ENCODE results near the gene TLK1. TPM values are rescaled to one million over a fixed set of nuclear protein-coding genes. Genes with fewer than 3 reads are reported as not detected.

TLK1 gene
- total and polyA plus RNA-seq, 10 of the 15 experiments (the other 5 are each of a cell fraction or from before 2014, with no cell fraction given) = 25.1 to 126 (median 57.3) TPM

GRCh38 chr2:170949415-170949814 lies 211.3 kb downstream of the TLK1 start (continued):
- TF ChIP-seq BCL11A (IDR thresholded peaks at IDR 0.05; ENCODE audit: low read depth, low read length) (no peak), CBX5 (IDR thresholded peaks at IDR 0.05; ENCODE audit: low read depth) (no peak), RCOR1 (conservative IDR thresholded peaks at IDR 0.05; ENCODE audit: low read depth, low read length) (no peak), IKZF2 (IDR thresholded peaks at IDR 0.05) (no peak), BCL3 (IDR thresholded peaks at IDR 0.05; ENCODE audit: borderline replicate concordance, insufficient read depth, low read depth, low read length, poor library complexity, severe bottlenecking) (no peak)

GRCh38 chr2:170944545-170944944 lies 216.1 kb downstream of the TLK1 start:
- H3K4me1 ChIP-seq (ENCODE audit: control insufficient read depth, insufficient read depth, low read length) = peaks cover 10% of the 10 kb centered on the region
- RAD21 ChIA-PET (ENCODE audit: unreplicated experiment) = no interaction called here
- 100% methylated on average over 1 of the region's 1 CpG for WGBS (ENCODE audit: insufficient coverage, insufficient replicate concordance, low lambda C conversion rate, missing lambda C conversion rate)
- peaks cover 92% of the 10 kb centered on the region for H3K79me2 ChIP-seq (ENCODE audit: control insufficient read depth, insufficient read depth, low read length)
- BruUV-seq (replicated peaks) = no TSS peak
- no peak overlapping the region for H3K27ac ChIP-seq (ENCODE audit: control insufficient read depth, insufficient read depth)
- in situ Hi-C loops (cut with MboI) = loop anchor here (25.0 kb wide), 1 partner anchor 1618 kb away; the partner anchor contains the start of gene PDK1
- no peaks in the 10 kb centered on the region for H3K27me3 ChIP-seq (replicated peaks in 1 of 2; ENCODE audit: control insufficient read depth in 2 of 2, insufficient read depth in 2 of 2, low read length in 1 of 2)
- ATAC-seq = no peak; the same call in 2 of the 3 replicates
- peaks cover 1 to 11% of the 10 kb centered on the region in 2 experiments; a peak in 3 of 4 replicates for H3K36me3 ChIP-seq (ENCODE audit: control insufficient read depth in 2 of 2, insufficient read depth in 2 of 2, low read length in 1 of 2)
- no peak for FAIRE-seq
- peaks cover 6% of the 10 kb centered on the region; the same call in 2 of the 3 replicates for H3K9me3 ChIP-seq (replicated peaks; ENCODE audit: control insufficient read depth, insufficient read depth, low read length)
- no peaks in the 10 kb centered on the region for H4K20me1 ChIP-seq (ENCODE audit: control insufficient read depth, insufficient read depth)
- H3K4me2 ChIP-seq (ENCODE audit: control insufficient read depth, insufficient read depth) = no peak overlapping the region
- no peak overlapping the region for H3K9ac ChIP-seq (ENCODE audit: control insufficient read depth, insufficient read depth, low read length)
- H2AFZ ChIP-seq (ENCODE audit: control insufficient read depth, low read depth, low read length) = no peak overlapping the region
- H3K4me3 ChIP-seq = no peak overlapping the region
- POLR2A ChIA-PET = interaction anchor here (0.7 to 1.4 kb wide), 4 partner anchors 11 to 747 kb away, joined by 3 to 5 read pairs (median 4); partner anchors contain the start of gene GORASP2
- SMC1A ChIA-PET (ENCODE audit: uncharacterized antibody, unreplicated experiment) = interaction anchor here (0.7 to 7.0 kb wide), 3 partner anchors 12 to 514 kb away, joined by 3 to 55 read pairs (median 3); no protein-coding TSS in a partner anchor
- CTCF ChIA-PET = interaction anchor here (0.6 to 1.9 kb wide), 4 partner anchors 14 to 629 kb away, joined by 3 to 5 read pairs (median 4); partner anchors contain the start of gene GORASP2
- DNase-seq (ENCODE audit: low read depth, low spot score) = no peak
- intact Hi-C loops (cut with micrococcal nuclease; ENCODE audit: unreplicated experiment) = no loop called here
- TF ChIP-seq IRF4 (IDR thresholded peaks at IDR 0.05; ENCODE audit: low read depth, low read length) = no peak
- no peak for TF ChIP-seq YBX1 (IDR thresholded peaks at IDR 0.05)
- TF ChIP-seq RCOR1 (conservative IDR thresholded peaks at IDR 0.05; ENCODE audit: low read depth, low read length) = no peak
- TF ChIP-seq DPF2 (IDR thresholded peaks at IDR 0.05) = no peak
- TF ChIP-seq RELB (IDR thresholded peaks at IDR 0.05; ENCODE audit: low read depth) = no peak
- no peak for TF ChIP-seq TCF12 (IDR thresholded peaks at IDR 0.05; ENCODE audit: low read depth, low read length)
- TF ChIP-seq CTCF (IDR thresholded peaks at IDR 0.05 in 2 of 3, conservative IDR thresholded peaks at IDR 0.05 in 1 of 3; ENCODE audit: control insufficient read depth in 2 of 3, extremely low read depth in 1 of 3, insufficient read depth in 1 of 3, low read depth in 3 of 3, low read length in 3 of 3) = no peak
- no peak for TF ChIP-seq SPI1 (IDR thresholded peaks at IDR 0.05; ENCODE audit: borderline replicate concordance, insufficient read depth, low read depth, low read length)
- TF ChIP-seq PBX3 (IDR thresholded peaks at IDR 0.05; ENCODE audit: insufficient replicate concordance, low read depth, low read length) = no peak
- TF ChIP-seq POU2F2 (IDR thresholded peaks at IDR 0.05; ENCODE audit: borderline replicate concordance, low read depth, low read length) = no peak
- no peak for TF ChIP-seq SIN3A (IDR thresholded peaks at IDR 0.05; ENCODE audit: low read depth, low read length)
- no peak for TF ChIP-seq CREB1 (IDR thresholded peaks at IDR 0.05; ENCODE audit: low read depth)
